GM15510 (cell line): Measurements from ENCODE around the gene TSPAN18.

Source experiments
- POLR2A ChIP-seq: IDR thresholded peaks from 3 replicates; pipeline ENCODE4 v1.6.1; 2011; ENCODE audit warnings: borderline replicate concordance; ENCODE audit not compliant: insufficient read length; ENCODE audit errors: extremely low read depth

TSPAN18 gene

DNA sequence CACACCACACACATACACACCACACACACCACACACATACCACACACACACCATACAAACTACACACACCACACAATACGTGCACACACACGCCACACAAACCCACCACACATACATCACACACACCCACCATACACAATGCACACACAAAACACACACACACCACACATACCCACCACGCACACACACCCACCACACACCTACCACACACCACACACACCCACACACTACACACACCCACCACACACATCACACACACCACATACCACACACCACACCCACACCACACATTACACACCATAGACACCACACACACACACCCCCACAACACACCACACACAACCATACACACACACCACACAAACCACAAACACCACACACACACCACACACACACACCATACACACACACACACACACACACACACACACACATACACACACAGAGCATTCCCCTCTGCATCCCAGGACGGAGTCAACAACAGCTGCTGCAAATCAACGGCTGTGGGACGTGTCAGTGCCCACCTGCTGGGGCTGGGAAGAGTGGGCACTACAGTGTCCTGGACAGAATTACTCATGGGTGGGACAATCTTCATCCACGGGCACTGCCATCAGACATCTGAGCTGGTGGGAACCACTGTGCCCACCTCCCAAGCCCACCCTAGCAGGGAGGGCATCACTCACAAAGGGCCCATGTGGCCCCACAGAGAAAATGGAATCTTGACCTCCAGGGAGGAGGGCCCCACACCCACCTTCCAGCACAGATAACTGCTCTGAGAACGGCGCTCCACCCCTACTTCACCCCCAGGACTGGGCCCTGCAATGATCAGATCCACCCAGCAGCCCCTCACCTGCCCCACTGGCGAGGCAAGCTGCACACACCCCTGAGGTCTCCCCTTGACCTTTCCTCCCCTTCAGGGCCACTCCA is 215.5 kb downstream of the TSPAN18 start:
- no peak for TF ChIP-seq POLR2A

- TF ChIP-seq POLR2A, result no peak
Measured at GRCh38 chr11:44943118-44943517, 216.4 kb downstream of the TSPAN18 start.

- TF ChIP-seq POLR2A, result no peak
Measured at GRCh38 chr11:44943696-44944095, 216.9 kb downstream of the TSPAN18 start.

DNA sequence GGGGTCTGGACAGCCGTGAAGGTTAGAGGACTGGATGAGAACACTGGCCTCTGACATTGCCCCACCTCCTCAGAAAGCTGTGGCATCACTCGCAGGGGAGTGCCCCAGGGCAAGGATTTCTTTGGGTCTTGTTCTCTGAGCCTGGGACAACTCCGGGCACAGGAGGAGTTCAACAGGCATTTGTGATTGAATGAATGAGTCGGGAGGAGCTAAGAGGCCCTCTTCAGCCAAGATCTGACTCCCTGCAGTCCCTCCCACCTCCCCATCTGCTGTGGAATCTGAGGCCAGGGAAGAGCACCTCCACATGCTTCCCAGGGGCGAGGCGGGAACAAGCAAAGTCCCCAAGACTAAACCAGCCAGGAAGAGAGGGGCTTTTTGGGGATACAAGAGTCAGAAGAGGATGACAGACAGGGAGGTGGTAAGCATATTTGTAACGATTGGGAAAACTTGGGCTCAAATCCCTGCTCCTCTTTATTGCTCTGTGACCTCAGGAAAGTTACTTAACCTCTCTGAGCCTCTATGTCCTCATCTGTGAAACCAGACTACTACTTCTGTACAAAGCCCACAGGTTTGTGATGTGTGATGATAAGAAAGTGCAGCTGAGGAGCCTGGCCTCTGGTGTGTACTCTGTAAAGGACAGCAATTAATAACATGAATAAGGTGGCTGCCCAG is 217.6 kb downstream of the TSPAN18 start:
- no peak for TF ChIP-seq POLR2A

DNA sequence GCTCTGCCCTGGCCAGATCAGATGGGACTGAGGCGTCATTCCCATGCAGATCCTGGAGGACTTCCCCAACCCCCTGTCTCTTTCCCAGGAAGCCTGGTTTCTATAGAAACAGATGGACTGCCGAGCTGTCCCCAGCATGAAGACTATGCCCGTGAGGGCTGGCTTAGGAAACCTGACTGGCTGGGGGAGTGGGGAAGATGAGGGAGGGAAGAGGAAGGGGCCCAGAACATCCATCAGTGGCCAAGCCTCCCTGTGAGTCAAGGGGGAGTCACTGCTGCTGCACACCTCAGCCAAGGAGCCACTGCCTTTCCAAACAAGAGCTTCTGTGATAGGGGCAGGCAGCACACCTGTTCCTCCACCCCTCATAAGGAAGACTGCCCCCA is 218.1 kb downstream of the TSPAN18 start:
- TF ChIP-seq POLR2A, result no peak

DNA sequence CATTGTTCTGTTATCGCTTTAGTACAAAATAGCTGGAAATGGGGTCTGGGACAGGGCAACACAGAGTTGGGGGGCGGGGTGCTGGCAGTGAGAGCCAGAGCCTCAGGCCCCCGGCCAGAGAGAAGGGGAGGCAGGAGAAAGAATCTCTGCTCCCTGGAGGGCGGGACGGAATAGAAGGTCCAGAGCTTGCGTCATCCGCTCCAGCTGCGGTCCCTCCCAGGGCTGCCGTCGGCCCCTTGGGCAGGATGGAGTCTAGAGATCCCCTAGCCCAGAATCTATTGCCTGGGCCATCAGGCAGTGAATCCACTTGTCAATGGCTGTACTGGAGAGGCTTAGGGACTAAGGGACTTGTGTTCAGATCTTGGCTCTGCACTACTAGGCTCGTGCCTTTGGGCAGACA is 218.9 kb downstream of the TSPAN18 start:
- no peak for TF ChIP-seq POLR2A

GRCh38 chr11:44946263-44946662 is 219.5 kb downstream of the TSPAN18 start:
- TF ChIP-seq POLR2A, result no peak

DNA sequence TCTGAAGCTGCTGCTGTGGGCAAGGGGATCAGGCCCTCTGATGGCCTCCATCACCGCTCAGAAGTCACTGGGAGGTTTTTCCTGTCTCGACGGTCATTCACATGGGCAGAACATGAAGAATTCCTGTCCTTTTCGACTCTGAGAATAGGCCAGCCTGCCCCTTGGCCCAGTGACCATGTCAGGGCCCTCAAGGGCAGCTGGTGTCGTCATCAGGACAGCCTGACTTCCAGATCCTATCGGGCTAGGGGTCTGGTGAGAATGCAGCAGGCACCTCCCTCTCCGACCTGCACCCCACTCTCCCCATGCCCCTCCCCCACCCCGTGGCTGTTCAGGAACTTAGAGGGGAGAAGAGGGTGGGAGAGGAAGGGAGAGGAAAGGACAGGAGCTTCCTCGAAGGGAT is 220.4 kb downstream of the TSPAN18 start:
- TF ChIP-seq POLR2A, result no peak

DNA sequence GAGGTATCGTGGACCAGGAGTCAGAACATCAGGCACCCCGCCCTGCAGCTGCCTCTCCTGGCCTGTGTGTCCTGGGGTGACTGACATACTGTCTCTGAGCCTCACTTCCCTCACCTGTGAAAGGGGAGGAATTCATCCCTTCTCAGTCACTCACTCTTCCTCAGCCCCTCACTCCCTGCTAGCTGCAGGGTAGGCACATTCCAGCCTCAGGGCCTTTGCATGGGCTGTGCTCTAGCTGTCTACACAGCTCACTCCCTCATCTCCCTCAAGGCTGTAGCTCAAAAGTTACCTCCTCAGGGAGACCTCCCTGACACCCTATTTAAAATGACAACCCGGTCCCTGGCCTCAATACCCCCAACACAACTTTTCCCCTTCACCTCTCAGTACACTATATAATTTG is 221.4 kb downstream of the TSPAN18 start:
- no peak for TF ChIP-seq POLR2A

- no peak for TF ChIP-seq POLR2A
Measured at GRCh38 chr11:44949160-44950030, 222.6 kb downstream of the TSPAN18 start.

DNA sequence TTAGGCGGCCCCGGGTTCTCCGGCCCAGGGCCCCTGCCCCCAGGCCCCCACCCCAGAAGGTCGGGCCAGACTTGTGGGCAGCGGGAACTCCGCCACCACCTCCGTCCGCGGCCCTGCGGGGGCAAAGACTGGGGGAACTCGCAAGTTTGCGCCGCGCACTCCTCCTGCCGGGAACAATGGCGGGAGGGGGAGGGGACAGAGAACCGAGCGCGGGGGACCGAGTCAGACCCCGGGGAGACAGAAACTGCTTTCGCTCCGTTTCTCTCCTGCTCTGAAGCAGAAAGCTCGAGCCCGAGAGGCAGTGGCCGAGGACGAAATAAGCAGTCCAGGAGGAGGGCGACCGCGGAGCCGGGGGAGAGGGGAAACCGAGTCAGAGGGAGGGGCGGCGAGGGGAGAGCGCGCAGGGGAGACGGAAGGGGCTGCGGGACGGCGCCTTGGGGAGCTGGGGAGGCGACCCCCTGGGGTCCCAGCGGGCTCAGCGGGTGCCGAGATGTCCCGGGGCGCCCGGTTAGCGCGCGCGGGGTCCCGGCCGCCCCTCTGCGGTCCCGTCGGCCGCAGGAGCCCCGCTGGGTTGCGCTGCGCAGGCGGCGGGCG is 223.4 kb downstream of the TSPAN18 start:
- no peak for TF ChIP-seq POLR2A

GRCh38 chr11:44950625-44951476 is 224.1 kb downstream of the TSPAN18 start, which contains the start of gene TP53I11:
Gene TP53I11, minus strand, starts transcription at chr11:44950883. Its CDS starts 12,548 bp downstream, at chr11:44938335.
- no peak for TF ChIP-seq POLR2A

DNA sequence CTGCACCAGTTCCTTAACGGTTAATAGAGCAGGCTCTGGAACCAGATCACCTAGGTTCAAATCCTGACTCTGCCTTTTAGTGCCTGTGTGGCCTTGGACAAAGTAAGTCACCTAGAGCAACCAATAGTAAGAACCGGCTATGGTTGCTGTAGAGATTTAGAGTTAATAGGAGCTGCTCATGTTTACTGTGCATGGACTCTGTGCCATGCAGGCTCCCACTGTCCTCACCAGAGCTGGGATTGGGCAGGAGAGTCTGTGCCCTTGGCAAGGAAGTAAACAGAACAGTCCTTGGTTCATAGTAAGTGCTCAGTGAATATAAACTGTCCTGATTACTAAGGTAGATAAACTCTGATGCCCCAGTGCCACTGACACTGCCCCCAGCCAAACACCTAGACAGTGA is 225.3 kb downstream of the TSPAN18 start:
- no peak for TF ChIP-seq POLR2A
